Thyroid gland (tissue), 4 donors: Measurements from ENCODE around the gene ADGRE3. TPM values are rescaled to one million over a fixed set of nuclear protein-coding genes. Genes with fewer than 3 reads are reported as not detected.

Experiments
- DNase-seq, 2 donors: peaks; one replicate each; pipeline ENCODE4 v3.0.0-alpha.2; 2019
- H3K27ac ChIP-seq, 3 donors: fragments of 200-600 bp; sonication (generic); 1 replicate in 2 of 3; 2 replicates in 1 of 3; pipeline ENCODE4 v1.5.1; 2016 to 2019; ENCODE audit warnings: mild to moderate bottlenecking in 1 of 3, moderate library complexity in 1 of 3
- H3K27me3 ChIP-seq: fragments of 200-600 bp; sonication (generic); one replicate; pipeline ENCODE4 v1.5.1; 2019
- H3K36me3 ChIP-seq, 2 donors: fragments of 200-600 bp; sonication (generic); one replicate each; pipeline ENCODE4 v1.5.1; 2016 to 2019
- H3K4me1 ChIP-seq, 2 donors: fragments of 200-600 bp; sonication (generic); one replicate each; pipeline ENCODE4 v1.5.1; 2017 to 2019
- H3K4me3 ChIP-seq, 3 donors: fragments of 200-600 bp; sonication (generic); replicated peaks in 1 of 3; 1 replicate in 2 of 3; 2 replicates in 1 of 3; pipeline ENCODE4 v1.5.1; 2016; ENCODE audit warnings: mild to moderate bottlenecking in 1 of 3
- H3K9me3 ChIP-seq: fragments of 200-600 bp; sonication (generic); one replicate; pipeline ENCODE4 v1.5.1; 2017
- POLR2A ChIP-seq, 2 donors: fragments of 450-650 bp; IDR thresholded peaks; one replicate each; pipeline ENCODE4 v1.6.1; 2017; ENCODE audit warnings: antibody characterized with exemption in 2 of 2, mild to moderate bottlenecking in 2 of 2, moderate library complexity in 1 of 2
- whole genome bisulfite sequencing, 2 donors: methylation state at CpG; one replicate each; pipeline ENCODE4 v1.1.5; 2017; 5-methylcytosine and 5-hydroxymethylcytosine counted together
- intact Hi-C: fragments of 100-400 bp; cut with DNase I; formaldehyde crosslinking; loops from one replicate; pipeline ENCODE4 v1.15.1; 2023
- total RNA-seq, 4 donors: library from RNA; depleted of rRNA; stranded (reverse); fragments of >200 nt; gene quantifications; one replicate each; pipeline ENCODE4 v1.2.3, GENCODE V29; 2016
- TF ChIP-seq, protein P1 (sequence below), 6 experiments: fragments of 200-600 bp in 3 of 6; fragments of 450-650 bp in 3 of 6; sonication (generic) in 3 of 6; IDR thresholded peaks; one replicate each; pipeline ENCODE4 v1.5.1; 2016 to 2019; ENCODE audit warnings: antibody characterized with exemption in 6 of 6, mild to moderate bottlenecking in 2 of 6, inconsistent platforms in 1 of 6, moderate library complexity in 1 of 6

The ADGRE3 gene
- total RNA-seq, 4 donors from 2014 or later = 0.24 TPM; not detected in 3

DNA sequence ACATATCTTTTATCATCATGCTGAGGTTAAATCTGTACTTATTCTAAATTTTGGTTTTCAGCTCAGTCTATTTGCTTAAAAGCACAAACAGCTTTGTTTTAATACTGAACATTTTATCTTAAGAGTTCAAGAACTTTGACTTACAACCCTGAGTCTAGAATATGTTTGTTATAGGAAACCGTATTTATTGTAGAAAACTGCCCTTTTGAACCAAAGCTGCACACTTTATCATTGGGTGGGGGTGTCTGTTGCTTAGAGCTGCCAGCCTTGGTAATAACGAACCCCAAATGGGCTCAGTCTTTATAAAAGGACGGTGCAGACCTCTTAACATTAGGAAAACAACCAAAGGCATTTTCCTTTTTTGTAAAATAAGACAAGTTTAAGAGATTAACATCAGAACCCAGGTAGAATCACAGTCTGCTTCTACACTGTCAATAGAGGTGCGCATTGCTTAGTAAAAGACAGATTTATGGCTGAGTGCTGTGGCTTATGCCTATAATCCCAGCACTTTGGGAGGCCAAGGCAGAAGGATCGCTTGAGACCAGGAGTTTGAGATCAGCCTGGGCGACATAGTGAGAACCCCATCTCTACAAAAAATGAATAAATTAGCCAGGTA is 14.7 kb downstream of the ADGRE3 start:
- intact Hi-C loops = no loop called here
- Histone ChIP-seq H3K27ac (no peak overlapping the region), H3K4me3 (no peak overlapping the region), H3K36me3 (no peaks in the 10 kb centered on the region), H3K9me3 (no peaks in the 10 kb centered on the region), H3K27me3 (no peaks in the 10 kb centered on the region), H3K4me1 (no peaks in the 10 kb centered on the region)
- no peak for TF ChIP-seq POLR2A (IDR thresholded peaks at IDR 0.05)
- TF ChIP-seq, protein P1, sequence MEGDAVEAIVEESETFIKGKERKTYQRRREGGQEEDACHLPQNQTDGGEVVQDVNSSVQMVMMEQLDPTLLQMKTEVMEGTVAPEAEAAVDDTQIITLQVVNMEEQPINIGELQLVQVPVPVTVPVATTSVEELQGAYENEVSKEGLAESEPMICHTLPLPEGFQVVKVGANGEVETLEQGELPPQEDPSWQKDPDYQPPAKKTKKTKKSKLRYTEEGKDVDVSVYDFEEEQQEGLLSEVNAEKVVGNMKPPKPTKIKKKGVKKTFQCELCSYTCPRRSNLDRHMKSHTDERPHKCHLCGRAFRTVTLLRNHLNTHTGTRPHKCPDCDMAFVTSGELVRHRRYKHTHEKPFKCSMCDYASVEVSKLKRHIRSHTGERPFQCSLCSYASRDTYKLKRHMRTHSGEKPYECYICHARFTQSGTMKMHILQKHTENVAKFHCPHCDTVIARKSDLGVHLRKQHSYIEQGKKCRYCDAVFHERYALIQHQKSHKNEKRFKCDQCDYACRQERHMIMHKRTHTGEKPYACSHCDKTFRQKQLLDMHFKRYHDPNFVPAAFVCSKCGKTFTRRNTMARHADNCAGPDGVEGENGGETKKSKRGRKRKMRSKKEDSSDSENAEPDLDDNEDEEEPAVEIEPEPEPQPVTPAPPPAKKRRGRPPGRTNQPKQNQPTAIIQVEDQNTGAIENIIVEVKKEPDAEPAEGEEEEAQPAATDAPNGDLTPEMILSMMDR (IDR thresholded peaks at IDR 0.05) = no peak
- DNase-seq = no peak
- 80 to 81% methylated on average over 6 of the region's 6 CpGs for WGBS, 2 donors

DNA sequence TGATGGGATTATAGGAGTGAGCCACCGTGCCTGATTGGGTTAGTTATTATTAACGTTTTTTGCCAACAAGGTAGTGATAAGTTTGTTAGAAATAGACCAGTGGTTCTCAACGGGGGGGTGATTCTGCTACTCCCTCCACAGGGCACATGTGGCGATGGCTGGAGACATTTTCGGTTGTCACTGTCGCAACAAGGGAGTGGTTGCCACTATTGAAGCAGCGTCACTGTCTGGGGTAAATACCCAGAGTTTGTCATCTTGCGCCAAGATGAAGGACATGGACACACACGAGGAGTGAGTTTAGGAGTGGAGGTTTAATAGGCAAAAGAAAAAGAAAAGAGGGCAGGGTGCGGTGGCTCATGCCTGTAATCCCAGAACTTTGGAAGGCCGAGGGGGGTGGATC is 18.9 kb downstream of the ADGRE3 start:
- intact Hi-C loops = no loop called here
- 75 to 78% methylated on average over 11 of the region's 11 CpGs for WGBS, 2 donors

DNA sequence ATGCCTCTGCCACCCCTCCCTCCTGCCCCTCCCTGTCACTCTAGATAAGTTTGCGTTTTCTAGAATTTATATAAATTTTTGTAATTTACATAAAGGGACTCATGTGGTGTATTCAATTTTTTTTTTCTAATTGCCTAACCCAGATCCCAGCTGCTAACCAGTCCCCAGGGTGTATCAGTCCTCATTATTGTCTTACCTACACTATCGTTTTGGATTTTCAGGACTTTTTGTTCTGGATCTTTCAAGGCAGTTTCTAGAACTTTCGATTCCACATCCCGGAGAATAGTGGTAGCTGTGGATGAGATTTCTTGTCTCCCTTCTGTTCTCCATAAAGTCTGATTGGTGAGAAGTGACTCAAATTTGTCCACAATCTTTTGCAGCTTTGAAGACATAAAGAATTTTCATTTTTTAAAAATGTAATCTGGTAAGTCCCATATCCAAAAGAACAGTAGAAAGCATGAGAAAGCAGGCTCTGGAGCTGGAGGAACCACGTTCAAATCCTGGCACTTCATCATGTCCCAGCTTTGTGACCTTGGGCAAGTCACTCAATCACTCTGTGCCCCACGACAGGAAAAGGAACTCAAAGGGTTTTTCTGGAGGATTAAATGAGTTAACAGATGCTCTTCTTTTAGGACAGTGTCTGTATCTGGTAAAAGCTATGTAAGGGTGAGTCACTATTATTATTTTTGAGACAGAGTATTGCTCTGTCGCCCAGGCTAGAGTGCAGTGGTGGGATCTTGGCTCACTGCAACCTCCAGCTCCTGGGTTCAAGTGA is 19.7 kb downstream of the ADGRE3 start:
- no peaks in the 10 kb centered on the region for H3K9me3 ChIP-seq
- TF ChIP-seq POLR2A (IDR thresholded peaks at IDR 0.05) = no peak
- no peak overlapping the region for H3K4me3 ChIP-seq
- H3K27me3 ChIP-seq = no peaks in the 10 kb centered on the region
- intact Hi-C loops = no loop called here
- WGBS, 2 donors = 70 to 77% methylated on average over 7 of the region's 7 CpGs
- no peak for DNase-seq
- H3K4me1 ChIP-seq = no peaks in the 10 kb centered on the region
- no peak overlapping the region for H3K27ac ChIP-seq
- no peaks in the 10 kb centered on the region for H3K36me3 ChIP-seq

More for the DNA sequence above, 18.9 kb downstream of the ADGRE3 start:
- Histone ChIP-seq H3K9me3 (no peaks in the 10 kb centered on the region), H3K4me1 (no peaks in the 10 kb centered on the region), H3K36me3 (no peaks in the 10 kb centered on the region), H3K27ac (no peak overlapping the region), H3K4me3 (no peak overlapping the region), H3K27me3 (no peaks in the 10 kb centered on the region)
- no peak for DNase-seq
- no peak for TF ChIP-seq POLR2A (IDR thresholded peaks at IDR 0.05)
- TF ChIP-seq, protein P1 (IDR thresholded peaks at IDR 0.05) = no peak

DNA sequence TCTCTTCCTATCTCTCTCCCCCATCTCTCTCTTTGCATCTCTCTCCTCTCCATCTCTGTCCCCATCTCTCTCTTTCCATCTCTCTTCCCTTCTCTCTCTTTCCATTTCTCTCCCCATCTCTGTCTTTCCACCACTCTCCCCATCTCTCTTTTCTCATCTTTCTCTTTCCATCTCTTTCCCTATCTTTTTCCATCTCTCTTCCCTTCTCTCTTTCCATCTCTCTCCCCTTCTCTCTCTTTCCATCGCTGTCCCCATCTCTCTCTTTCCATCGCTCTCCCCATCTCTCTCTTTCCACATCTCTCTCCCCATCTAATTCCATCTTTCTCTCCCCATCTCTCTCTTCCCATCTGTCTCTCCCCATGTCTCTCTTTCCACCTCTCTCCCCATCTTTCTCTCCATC is 24.5 kb downstream of the ADGRE3 start:
- no peak for TF ChIP-seq POLR2A (IDR thresholded peaks at IDR 0.05)
- TF ChIP-seq, protein P1 (IDR thresholded peaks at IDR 0.05) = no peak
- intact Hi-C loops = no loop called here

DNA sequence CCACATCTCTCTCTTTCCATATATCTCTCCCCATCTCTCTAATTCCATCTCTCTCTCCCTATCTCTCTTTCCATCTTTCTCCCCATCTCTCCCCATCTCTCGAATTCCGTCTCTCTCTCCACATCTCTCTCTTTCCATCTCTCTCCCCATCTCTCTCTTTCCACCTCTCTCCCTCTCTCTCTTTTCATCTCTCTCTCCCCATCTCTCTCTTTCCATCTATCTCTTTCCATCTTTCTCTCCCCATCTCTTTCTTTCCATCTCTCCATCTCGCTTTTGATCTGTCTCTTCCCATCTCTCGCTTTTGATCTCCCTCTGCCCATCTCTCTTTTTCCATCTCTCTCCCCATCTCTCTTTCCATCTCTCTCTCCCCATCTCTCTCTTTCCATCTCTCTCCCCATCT is 25.6 kb downstream of the ADGRE3 start:
- WGBS, 2 donors = 68 to 78% methylated on average over 4 of the region's 4 CpGs
- intact Hi-C loops = no loop called here
- no peak for DNase-seq
- Histone ChIP-seq H3K4me3 (no peak overlapping the region), H3K4me1 (no peaks in the 10 kb centered on the region), H3K9me3 (no peaks in the 10 kb centered on the region), H3K36me3 (no peaks in the 10 kb centered on the region), H3K27ac (no peak overlapping the region), H3K27me3 (no peaks in the 10 kb centered on the region)
- TF ChIP-seq, protein P1 (IDR thresholded peaks at IDR 0.05) = no peak
- TF ChIP-seq POLR2A (IDR thresholded peaks at IDR 0.05) = no peak

More for the DNA sequence above, 24.5 kb downstream of the ADGRE3 start:
- Histone ChIP-seq H3K27me3 (no peaks in the 10 kb centered on the region), H3K4me3 (no peak overlapping the region), H3K4me1 (no peaks in the 10 kb centered on the region), H3K27ac (no peak overlapping the region), H3K9me3 (no peaks in the 10 kb centered on the region), H3K36me3 (no peaks in the 10 kb centered on the region)
- 60 to 83% methylated on average over 2 of the region's 2 CpGs for WGBS, 2 donors
- no peak for DNase-seq
